HG03045 (cell line): Measurements from ENCODE around the gene IQGAP1.
"Not testable (repeated sequence)": the region's sequence is repeated elsewhere in the genome, so short reads cannot be mapped to it uniquely, and the experiment has no call there.

Experiments
- ATAC-seq: cut with Tn5 transposase; IDR thresholded peaks from one replicate; pipeline ENCODE4 v1.9.1; 2021; ENCODE audit warnings: mild to moderate bottlenecking, moderate library complexity; ENCODE audit not compliant: unreplicated experiment

IQGAP1 gene

GRCh38 chr15:90482124-90483011 is 94.3 kb downstream of the IQGAP1 start:
- ATAC-seq = no peak

GRCh38 chr15:90483012-90483307 is 94.9 kb downstream of the IQGAP1 start:
- ATAC-seq = no peak

GRCh38 chr15:90483637-90484036 is 95.6 kb downstream of the IQGAP1 start:
- ATAC-seq = no peak

- no peak for ATAC-seq
Measured at GRCh38 chr15:90487186-90487585, 99.1 kb downstream of the IQGAP1 start.

GRCh38 chr15:90489514-90489913 is 101.5 kb downstream of the IQGAP1 start:
- ATAC-seq = no peak

- ATAC-seq = no peak
Measured at GRCh38 chr15:90489944-90490343, 101.9 kb downstream of the IQGAP1 start.

GRCh38 chr15:90493647-90494046 is 105.6 kb downstream of the IQGAP1 start:
- no peak for ATAC-seq

GRCh38 chr15:90495067-90495466 is 107.0 kb downstream of the IQGAP1 start:
- no peak for ATAC-seq

- no peak for ATAC-seq
Measured at GRCh38 chr15:90496791-90497190, 108.7 kb downstream of the IQGAP1 start.

GRCh38 chr15:90497376-90497775 is 109.3 kb downstream of the IQGAP1 start:
- no peak for ATAC-seq

- ATAC-seq = no peak
Measured at GRCh38 chr15:90497912-90498311, 109.9 kb downstream of the IQGAP1 start.

- ATAC-seq = no peak
Measured at GRCh38 chr15:90500171-90500570, 112.1 kb downstream of the IQGAP1 start.

GRCh38 chr15:90501898-90502297 is 113.9 kb downstream of the IQGAP1 start:
- ATAC-seq = no peak

GRCh38 chr15:90510781-90511180 is 122.7 kb downstream of the IQGAP1 start:
- not testable (repeated sequence) for ATAC-seq

GRCh38 chr15:90511211-90511618 is 123.2 kb downstream of the IQGAP1 start:
- ATAC-seq = not testable (repeated sequence)

- ATAC-seq = no peak
Measured at GRCh38 chr15:90512276-90512675, 124.2 kb downstream of the IQGAP1 start.

GRCh38 chr15:90512981-90513380 is 124.9 kb downstream of the IQGAP1 start:
- ATAC-seq = no peak

- no peak for ATAC-seq
Measured at GRCh38 chr15:90513448-90513847, 125.4 kb downstream of the IQGAP1 start.

- ATAC-seq = not testable (repeated sequence)
Measured at GRCh38 chr15:90513893-90514292, 125.9 kb downstream of the IQGAP1 start.

GRCh38 chr15:90519688-90520087 is 131.6 kb downstream of the IQGAP1 start:
- ATAC-seq = no peak

GRCh38 chr15:90520365-90520764 is 132.3 kb downstream of the IQGAP1 start:
- ATAC-seq = no peak

- no peak for ATAC-seq
Measured at GRCh38 chr15:90523373-90523772, 135.3 kb downstream of the IQGAP1 start.
